Psoas muscle (tissue), 8 donors: ENCODE data around the gene GTPBP1. TPM values are rescaled to one million over a fixed set of nuclear protein-coding genes. Genes with fewer than 3 reads are reported as not detected.
A peak's percentile ranks its signal among the peaks of the same experiment; 100 is the strongest.

Source experiments
- ATAC-seq, 4 donors: fragments of 200-7000 bp; cut with Tn5 transposase; one replicate each; pipeline ENCODE4 v1.9.1; 2020; ENCODE audit warnings: moderate library complexity in 3 of 4, mild to moderate bottlenecking in 2 of 4
- DNase-seq, 2 donors: peaks; one replicate each; pipeline ENCODE4 v3.0.0-alpha.2; 2020
- H3K27ac ChIP-seq: fragments of 200-600 bp; one replicate; pipeline ENCODE4 v1.8.0; 2022
- H3K27me3 ChIP-seq, 3 donors: fragments of 200-600 bp in 1 of 3; one replicate each; pipeline versions ENCODE4 v1.6.1 to v1.8.0; 2013 to 2022; ENCODE audit warnings: low read length in 2 of 3, mild to moderate bottlenecking in 2 of 3, moderate library complexity in 1 of 3; ENCODE audit not compliant: insufficient read depth in 3 of 3
- H3K36me3 ChIP-seq, 2 donors: fragments of 200-600 bp in 1 of 2; one replicate each; pipeline versions ENCODE4 v1.6.1 to v1.8.0; 2013 to 2022; ENCODE audit warnings: low read depth in 1 of 2, mild to moderate bottlenecking in 1 of 2, moderate library complexity in 1 of 2; ENCODE audit not compliant: insufficient read depth in 1 of 2
- H3K4me1 ChIP-seq: fragments of 200-600 bp; one replicate; pipeline ENCODE4 v1.8.0; 2022
- H3K4me3 ChIP-seq: fragments of 200-600 bp; one replicate; pipeline ENCODE4 v1.8.0; 2022; ENCODE audit warnings: mild to moderate bottlenecking
- H3K9me3 ChIP-seq: fragments of 200-600 bp; one replicate; pipeline ENCODE4 v1.8.0; 2022
- WGBS, 3 donors: extraction: QIAGEN DNeasy Blood & Tissue Kit; methylation state at CpG; one replicate each; pipeline versions ENCODE4 v1.1.6 to v1.1.7; 2013; 5-methylcytosine and 5-hydroxymethylcytosine counted together
- intact Hi-C, 2 donors: fragments of 100-400 bp; cut with DNase I; formaldehyde crosslinking; loops; one replicate each; pipeline versions ENCODE4 v1.11.0 to v1.14.2; 2022
- polyA plus RNA-seq, 3 donors: library from polyadenylated mRNA; stranded (reverse); fragments of 200-250 nt; gene quantifications; one replicate each; pipeline ENCODE4 v1.2.3, GENCODE V29; 2013
- total RNA-seq, 4 donors: library from RNA; stranded (reverse); fragmentation: NEBNext Ultra II Directional in 2 of 4; extraction: Animal tissue kit (Norgen Biotek cat#: 25700) in 2 of 4; gene quantifications; one replicate each; pipeline versions ENCODE4 v1.2.1 to v1.2.4, GENCODE V29; 2021 to 2023
- TF ChIP-seq, protein P1 (sequence below): fragments of 200-600 bp; IDR thresholded peaks from one replicate; pipeline ENCODE4 v1.8.0; 2022; ENCODE audit warnings: antibody characterized with exemption
- donor health status: healthy with polysubstance abuse.
- donor health status: DM: no; HTN: no; CAD: no; lungs with moderate emphysema.
- donor health status: Bipolar disorder and iron deficiency.
- donor health status: healthy.
- donor health status: DM: yes; HTN: yes; CAD: no.
- donor health status: DM: no; HTN: no; CAD: no.
- donor health status: DM: no; HTN: no; CAD: no.
- donor health status: DM: yes; HTN: yes; CAD: no.

The GTPBP1 gene
- total and polyA plus RNA-seq, 7 donors, result 16.4 to 46.1 (median 24.3) TPM

DNA sequence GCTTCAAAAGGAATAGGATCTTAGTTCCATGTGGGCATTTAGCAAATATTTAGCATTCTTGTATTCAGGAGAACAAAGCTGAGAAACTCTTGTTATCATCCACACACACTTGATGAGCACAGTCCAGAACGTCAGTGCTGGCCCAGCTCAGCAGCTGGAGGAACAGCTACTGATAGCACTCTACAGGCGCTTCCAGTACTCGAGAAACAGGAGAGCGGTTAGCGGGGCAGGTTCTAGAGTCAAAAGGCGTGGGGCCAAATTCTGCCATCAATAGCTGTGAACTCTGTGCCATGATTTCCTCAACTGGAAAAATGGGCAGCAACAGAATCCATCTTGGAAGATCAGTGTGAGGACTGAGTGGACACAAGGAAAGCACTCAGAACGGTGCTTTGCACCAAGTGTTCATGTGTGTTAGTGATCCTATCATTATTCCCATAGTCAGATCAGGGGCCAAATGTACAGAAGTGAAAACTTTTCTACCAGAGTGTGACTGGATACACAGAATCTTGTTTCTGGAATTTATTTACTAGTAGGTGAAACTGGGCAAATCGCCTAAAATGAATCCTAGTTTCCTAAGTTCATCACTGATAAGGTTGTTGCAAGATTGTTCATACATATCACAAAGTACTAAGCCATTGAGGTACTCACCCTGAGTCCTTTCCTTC lies 8.2 kb upstream of the GTPBP1 start:
- Histone ChIP-seq H3K27ac (peak overlapping the region; percentile 60), H3K27me3 (no peaks in the 10 kb centered on the region), H3K9me3 (no peaks in the 10 kb centered on the region), H3K4me1 (peaks cover 44% of the 10 kb centered on the region), H3K36me3 (peaks cover 4 to 32% of the 10 kb centered on the region in 2 donors), H3K4me3 (peak overlapping the region; percentile 94)
- DNase-seq (no peak), ATAC-seq (no peak)
- TF ChIP-seq, protein P1, sequence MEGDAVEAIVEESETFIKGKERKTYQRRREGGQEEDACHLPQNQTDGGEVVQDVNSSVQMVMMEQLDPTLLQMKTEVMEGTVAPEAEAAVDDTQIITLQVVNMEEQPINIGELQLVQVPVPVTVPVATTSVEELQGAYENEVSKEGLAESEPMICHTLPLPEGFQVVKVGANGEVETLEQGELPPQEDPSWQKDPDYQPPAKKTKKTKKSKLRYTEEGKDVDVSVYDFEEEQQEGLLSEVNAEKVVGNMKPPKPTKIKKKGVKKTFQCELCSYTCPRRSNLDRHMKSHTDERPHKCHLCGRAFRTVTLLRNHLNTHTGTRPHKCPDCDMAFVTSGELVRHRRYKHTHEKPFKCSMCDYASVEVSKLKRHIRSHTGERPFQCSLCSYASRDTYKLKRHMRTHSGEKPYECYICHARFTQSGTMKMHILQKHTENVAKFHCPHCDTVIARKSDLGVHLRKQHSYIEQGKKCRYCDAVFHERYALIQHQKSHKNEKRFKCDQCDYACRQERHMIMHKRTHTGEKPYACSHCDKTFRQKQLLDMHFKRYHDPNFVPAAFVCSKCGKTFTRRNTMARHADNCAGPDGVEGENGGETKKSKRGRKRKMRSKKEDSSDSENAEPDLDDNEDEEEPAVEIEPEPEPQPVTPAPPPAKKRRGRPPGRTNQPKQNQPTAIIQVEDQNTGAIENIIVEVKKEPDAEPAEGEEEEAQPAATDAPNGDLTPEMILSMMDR, result no peak
- intact Hi-C loops, result no loop called here
- 65 to 69% (median 65%) methylated on average over 8 of the region's 8 CpGs for WGBS, 3 donors

DNA sequence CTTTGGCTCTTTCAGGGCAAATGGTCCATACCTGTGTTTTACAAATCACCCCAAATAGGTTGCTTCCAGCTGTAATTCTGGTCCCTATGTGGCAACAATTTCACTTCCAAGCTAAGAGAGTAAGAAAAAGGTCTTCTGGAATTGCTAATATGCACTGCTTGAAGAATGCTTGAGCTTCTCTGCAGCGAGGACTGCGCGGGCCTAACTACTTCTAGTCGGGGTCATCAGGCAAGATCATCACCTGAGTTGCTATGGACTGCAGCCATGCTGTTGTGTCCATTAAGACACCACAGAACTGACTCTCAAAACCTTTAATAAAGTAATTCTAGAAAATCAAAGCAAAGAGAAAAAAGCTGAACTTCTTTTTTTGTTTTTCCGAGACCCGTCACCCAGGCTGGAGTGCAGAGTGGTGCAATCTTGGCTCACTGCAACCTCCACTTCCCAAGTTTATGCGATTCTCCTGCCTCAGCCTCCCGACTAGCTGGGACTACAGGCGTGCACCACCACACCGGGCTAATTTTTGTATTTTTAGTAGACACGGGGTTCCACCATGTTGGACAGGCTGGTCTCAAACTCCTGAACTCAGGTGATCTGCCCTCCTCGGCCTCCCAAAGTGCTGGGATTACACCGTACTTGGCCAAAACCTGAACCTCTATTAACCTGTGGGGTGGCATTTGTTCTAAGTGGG lies 7.2 kb upstream of the GTPBP1 start:
- no peak for ATAC-seq
- peaks cover 44% of the 10 kb centered on the region for H3K4me1 ChIP-seq
- TF ChIP-seq, protein P1, result no peak
- H3K36me3 ChIP-seq, result peaks cover 4 to 32% of the 10 kb centered on the region in 2 donors
- H3K9me3 ChIP-seq, result no peaks in the 10 kb centered on the region
- peak overlapping the region; percentile 98 for H3K27ac ChIP-seq
- 91 to 92% (median 92%) methylated on average over 13 of the region's 13 CpGs for WGBS, 3 donors
- peak overlapping the region; percentile 94 for H3K4me3 ChIP-seq
- intact Hi-C loops, result no loop called here
- no peaks in the 10 kb centered on the region for H3K27me3 ChIP-seq
- DNase-seq, result no peak

DNA sequence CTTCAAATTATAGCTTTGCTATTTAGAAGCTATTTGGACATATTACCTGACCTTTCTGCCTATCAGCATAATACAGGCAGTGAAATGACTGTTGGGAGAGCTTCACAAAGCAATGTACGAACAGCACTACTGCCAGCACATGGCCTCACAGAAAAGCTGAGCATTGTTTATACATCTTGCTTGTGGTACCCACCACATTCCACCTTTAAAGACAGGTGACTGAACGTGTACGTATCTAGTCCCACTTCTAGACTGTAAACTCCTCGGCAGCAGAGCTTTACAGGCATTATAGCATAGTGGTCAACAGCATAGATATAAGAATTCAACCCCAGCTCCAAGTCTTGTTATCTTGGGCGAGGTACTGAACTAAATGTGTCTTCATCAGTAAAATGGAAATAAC lies 6.6 kb upstream of the GTPBP1 start:
- DNase-seq, result no peak
- H3K27me3 ChIP-seq, result no peaks in the 10 kb centered on the region
- peak overlapping the region; percentile 98 for H3K27ac ChIP-seq
- intact Hi-C loops, result no loop called here
- peaks cover 4 to 29% of the 10 kb centered on the region in 2 donors for H3K36me3 ChIP-seq
- TF ChIP-seq, protein P1, result no peak
- H3K4me1 ChIP-seq, result peaks cover 44% of the 10 kb centered on the region
- H3K9me3 ChIP-seq, result no peaks in the 10 kb centered on the region
- ATAC-seq, result no peak
- WGBS, 3 donors, result 61 to 66% (median 63%) methylated on average over 5 of the region's 5 CpGs
- peak overlapping the region; percentile 94 for H3K4me3 ChIP-seq

DNA sequence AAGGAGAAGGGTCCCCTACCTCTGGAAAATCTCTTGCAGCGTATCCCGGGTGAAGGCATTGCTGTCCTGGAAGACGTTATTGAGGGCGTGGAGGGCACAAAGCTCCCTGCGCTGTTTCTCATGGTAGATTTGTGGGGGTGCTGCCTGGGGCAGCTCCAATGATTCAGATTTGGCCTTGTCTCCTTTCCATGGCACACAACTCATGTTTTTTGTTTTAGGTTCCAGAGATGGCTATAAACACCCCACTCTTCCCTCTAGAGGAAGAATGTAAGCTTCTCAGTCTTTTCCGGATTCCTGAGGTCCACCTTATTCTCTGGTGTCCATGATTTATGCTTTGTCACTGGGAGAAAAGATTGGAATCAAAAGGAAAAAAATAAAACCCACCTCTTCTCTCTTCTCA lies 6.0 kb upstream of the GTPBP1 start:
- 23 to 27% (median 24%) methylated on average over 6 of the region's 6 CpGs for WGBS, 3 donors
- DNase-seq, result no peak
- H3K4me1 ChIP-seq, result peaks cover 49% of the 10 kb centered on the region
- intact Hi-C loops, result no loop called here
- no peak for ATAC-seq
- peaks cover 4 to 24% of the 10 kb centered on the region in 2 donors for H3K36me3 ChIP-seq
- TF ChIP-seq, protein P1, result no peak
- peak overlapping the region; percentile 94 for H3K4me3 ChIP-seq
- H3K27ac ChIP-seq, result peak overlapping the region; percentile 98
- H3K9me3 ChIP-seq, result no peaks in the 10 kb centered on the region
- no peaks in the 10 kb centered on the region for H3K27me3 ChIP-seq
